HepG2 (cell line): Measurements from ENCODE around the gene RAC3.
A peak's percentile ranks its signal among the peaks of the same experiment; 100 is the strongest.

Experiments used
- CHD4 ChIP-seq: fragments of 200-600 bp; sonication (generic); IDR thresholded peaks from 2 replicates; pipeline ENCODE4 v1.7.0; 2017; ENCODE audit warnings: mild to moderate bottlenecking, low read length, borderline replicate concordance
- CTCF ChIP-seq: sonication (generic); formaldehyde crosslinking; IDR thresholded peaks from 2 replicates; pipeline ENCODE4 v1.5.0; 2020; ENCODE audit warnings: mild to moderate bottlenecking, missing genetic modification reagents, moderate library complexity
- EZH2 ChIP-seq: conservative IDR thresholded peaks from 2 replicates; pipeline ENCODE4 v1.6.1; 2012; ENCODE audit warnings: mild to moderate bottlenecking, low read depth, low read length, moderate library complexity
- ZNF567 ChIP-seq: sonication (generic); formaldehyde crosslinking; IDR thresholded peaks from 2 replicates; pipeline ENCODE4 v1.8.1; 2023; ENCODE audit warnings: mild to moderate bottlenecking, missing genetic modification reagents, borderline replicate concordance
- TF ChIP-seq, protein P1 (sequence below), 2 experiments: fragments of 450-650 bp in 1 of 2; sonication (generic) in 1 of 2; formaldehyde crosslinking in 1 of 2; IDR thresholded peaks; 2 replicates each; pipeline versions ENCODE4 v1.6.1 to v1.8.0; 2016 to 2022; ENCODE audit warnings: antibody characterized with exemption in 1 of 2, mild to moderate bottlenecking in 1 of 2, missing genetic modification reagents in 1 of 2

- TF ChIP-seq CTCF (CRISPR knock-in tag): peak; percentile 39
- no peak for TF ChIP-seq ZNF567
- TF ChIP-seq, protein P1, sequence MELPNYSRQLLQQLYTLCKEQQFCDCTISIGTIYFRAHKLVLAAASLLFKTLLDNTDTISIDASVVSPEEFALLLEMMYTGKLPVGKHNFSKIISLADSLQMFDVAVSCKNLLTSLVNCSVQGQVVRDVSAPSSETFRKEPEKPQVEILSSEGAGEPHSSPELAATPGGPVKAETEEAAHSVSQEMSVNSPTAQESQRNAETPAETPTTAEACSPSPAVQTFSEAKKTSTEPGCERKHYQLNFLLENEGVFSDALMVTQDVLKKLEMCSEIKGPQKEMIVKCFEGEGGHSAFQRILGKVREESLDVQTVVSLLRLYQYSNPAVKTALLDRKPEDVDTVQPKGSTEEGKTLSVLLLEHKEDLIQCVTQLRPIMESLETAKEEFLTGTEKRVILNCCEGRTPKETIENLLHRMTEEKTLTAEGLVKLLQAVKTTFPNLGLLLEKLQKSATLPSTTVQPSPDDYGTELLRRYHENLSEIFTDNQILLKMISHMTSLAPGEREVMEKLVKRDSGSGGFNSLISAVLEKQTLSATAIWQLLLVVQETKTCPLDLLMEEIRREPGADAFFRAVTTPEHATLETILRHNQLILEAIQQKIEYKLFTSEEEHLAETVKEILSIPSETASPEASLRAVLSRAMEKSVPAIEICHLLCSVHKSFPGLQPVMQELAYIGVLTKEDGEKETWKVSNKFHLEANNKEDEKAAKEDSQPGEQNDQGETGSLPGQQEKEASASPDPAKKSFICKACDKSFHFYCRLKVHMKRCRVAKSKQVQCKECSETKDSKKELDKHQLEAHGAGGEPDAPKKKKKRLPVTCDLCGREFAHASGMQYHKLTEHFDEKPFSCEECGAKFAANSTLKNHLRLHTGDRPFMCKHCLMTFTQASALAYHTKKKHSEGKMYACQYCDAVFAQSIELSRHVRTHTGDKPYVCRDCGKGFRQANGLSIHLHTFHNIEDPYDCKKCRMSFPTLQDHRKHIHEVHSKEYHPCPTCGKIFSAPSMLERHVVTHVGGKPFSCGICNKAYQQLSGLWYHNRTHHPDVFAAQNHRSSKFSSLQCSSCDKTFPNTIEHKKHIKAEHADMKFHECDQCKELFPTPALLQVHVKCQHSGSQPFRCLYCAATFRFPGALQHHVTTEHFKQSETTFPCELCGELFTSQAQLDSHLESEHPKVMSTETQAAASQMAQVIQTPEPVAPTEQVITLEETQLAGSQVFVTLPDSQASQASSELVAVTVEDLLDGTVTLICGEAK (IDR thresholded peaks at IDR 0.05): no peak
- TF ChIP-seq, protein P1 (CRISPR knock-in tag; IDR thresholded peaks at IDR 0.05): no peak
- no peak for TF ChIP-seq EZH2
- no peak for TF ChIP-seq CHD4
Measured at GRCh38 chr17:82007495-82008257, 23.8 kb upstream of the RAC3 start.
